HG03103 (cell line): ENCODE measurements around the gene SAFB2.

Experiments used
- ATAC-seq: cut with Tn5 transposase; IDR thresholded peaks from one replicate; pipeline ENCODE4 v1.9.1; 2021; ENCODE audit warnings: low read depth; ENCODE audit not compliant: unreplicated experiment

SAFB2 gene

GRCh38 chr19:5585461-5586299 lies 36.9 kb downstream of the SAFB2 start:
- ATAC-seq: no peak

DNA sequence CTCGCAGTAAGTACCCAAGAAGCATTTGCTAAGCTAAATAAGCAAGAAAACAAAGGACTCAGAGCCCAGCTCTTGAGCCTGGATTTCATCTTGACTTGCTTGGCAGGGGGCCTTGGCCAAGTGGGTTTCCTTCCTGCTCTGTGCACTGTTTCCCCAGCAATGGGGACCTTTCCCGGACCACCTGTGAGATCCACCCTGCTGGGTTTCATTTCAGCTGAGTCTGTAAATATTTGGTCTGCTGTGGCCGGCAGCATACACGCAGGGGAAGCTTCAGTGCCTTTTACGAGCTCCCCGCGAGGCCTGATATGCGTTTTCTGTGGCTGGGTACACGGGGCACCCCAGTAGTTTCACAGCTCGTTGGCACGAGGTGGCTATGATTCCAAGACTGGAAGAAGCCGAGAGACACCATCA lies 42.4 kb downstream of the SAFB2 start:
- ATAC-seq: no peak

DNA sequence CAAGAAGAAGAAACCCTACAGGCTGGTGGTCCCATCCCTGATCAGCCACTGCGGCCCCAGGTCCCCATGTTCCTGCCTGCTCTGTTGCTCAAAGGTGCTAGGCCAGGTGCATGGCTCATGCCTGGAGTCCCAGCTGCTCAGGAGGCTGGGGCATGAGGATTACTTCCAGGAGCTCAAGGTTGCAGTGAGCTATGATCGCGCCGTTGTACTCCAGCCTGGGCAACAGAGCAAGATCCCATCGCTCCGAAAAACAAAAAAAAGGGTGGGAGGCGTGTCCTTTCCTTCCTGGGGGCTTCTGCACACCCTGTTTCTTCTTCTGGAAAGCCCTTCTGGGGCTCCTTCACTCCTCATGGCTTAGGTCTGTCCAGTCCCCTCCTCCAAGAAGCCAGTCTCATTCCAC lies 42.9 kb downstream of the SAFB2 start:
- no peak for ATAC-seq

GRCh38 chr19:5579286-5579685 lies 43.3 kb downstream of the SAFB2 start:
- ATAC-seq: no peak

DNA sequence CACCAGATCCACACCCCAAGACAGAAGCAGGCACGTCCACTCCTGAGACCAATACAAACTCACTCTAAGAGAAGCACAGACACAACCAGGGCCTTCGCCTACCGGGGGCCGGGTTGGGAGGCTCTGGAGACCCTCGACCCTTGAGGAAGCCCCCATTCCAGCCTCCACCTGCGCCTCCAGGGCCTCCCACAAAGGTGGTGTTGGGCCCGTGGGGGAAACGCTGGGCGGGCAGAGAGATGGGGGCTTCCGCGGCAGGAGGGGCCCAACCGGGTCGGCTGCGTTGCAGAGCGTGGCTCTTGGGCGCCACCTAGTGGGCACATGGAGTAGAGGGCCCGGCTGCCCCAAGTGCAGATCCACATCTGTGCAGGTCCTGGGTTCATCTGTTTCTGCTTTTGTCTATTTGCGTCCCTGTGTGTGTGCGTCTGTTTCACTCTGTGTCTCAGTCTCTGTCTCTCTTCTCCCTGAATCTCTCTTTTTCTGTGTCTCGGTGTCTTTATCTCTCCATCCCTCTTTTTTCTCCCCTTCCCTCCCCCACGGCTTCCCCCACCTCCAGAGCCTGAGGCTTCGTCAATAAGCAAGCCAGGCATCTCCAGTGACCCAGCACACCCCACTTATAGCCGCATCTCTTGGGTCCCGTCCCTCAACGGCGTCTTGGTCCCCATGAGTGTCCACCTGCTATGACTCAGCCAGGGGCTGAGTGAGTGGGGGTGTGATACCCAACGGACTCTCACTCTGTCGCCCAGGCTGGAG lies 44.3 kb downstream of the SAFB2 start:
- ATAC-seq: no peak

- ATAC-seq: no peak
Measured at GRCh38 chr19:5575590-5575989, 47.0 kb downstream of the SAFB2 start.

DNA sequence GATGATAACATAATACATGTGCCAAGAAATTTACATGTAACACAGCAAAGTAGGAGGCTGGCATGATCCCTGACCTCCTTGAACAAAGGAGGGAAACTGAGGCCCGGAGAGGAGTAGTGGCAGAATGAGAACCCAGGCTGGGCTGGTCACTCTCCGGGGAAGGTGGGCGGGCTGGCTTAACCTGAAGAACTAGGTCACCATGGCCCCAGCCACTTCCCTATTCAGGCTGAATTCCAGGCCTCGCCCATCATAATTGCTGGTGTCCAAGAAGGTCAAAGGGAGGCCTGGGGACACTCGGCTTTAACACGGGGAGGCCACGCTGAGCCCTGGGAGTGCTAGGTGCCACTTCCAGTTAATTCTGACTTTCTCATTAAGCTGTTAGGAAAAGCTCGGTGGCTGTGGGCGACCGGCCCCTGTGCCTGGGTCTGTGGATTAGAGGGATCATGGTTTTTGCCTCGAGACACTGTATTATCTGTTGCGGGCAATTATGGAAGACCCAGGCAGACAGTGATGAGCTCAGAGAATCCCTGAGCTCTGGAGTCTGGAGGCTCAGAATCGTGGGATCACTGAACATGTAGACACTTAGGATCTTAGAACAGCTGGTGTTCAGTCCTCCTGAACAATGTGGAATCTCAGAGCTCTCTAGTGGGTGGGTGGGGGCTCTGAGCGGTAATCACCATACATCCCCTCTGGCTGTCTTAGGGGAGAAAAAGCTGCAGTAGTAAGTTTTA lies 49.9 kb downstream of the SAFB2 start:
- no peak for ATAC-seq

- ATAC-seq: no peak
Measured at GRCh38 chr19:5571777-5572176, 50.8 kb downstream of the SAFB2 start.

- no peak for ATAC-seq
Measured at GRCh38 chr19:5567970-5568407, 54.6 kb downstream of the SAFB2 start.

DNA sequence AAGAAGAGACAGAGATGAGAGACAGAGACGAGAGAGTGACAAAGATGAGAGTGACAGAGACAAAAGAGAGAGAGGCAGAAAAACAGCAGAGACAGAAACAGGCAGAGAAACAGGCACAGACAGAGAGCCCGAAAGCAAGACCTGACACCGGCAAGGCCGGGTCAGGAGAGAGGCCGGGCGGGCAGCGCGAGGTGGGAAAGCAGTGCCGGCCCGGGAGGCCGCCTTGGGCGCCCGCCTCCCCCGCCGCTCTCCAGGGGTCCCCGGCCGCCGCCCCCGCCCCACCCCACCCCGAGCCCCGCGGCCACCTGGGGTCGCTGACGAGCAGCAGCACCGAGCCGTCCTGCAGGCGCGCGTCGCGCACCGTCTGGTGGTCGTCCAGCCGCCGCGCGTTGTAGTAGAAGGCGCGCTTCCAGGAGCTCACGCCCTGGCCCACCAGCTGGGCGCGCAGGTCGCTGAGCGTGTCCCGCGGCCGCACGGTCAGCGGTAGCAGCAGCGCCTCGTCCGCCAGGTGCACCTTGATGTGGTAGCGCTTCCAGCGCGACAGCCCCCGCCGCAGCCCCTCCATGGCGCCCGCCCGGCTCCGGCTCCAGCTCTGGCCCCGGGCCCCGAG lies 55.1 kb downstream of the SAFB2 start, which contains the start of gene TINCR:
Gene TINCR (minus strand): TSS at position 594 of the 610 bp plus-strand sequence.
- no peak for ATAC-seq

- no peak for ATAC-seq
Measured at GRCh38 chr19:5564930-5565329, 57.6 kb downstream of the SAFB2 start.

- no peak for ATAC-seq
Measured at GRCh38 chr19:5563935-5564612, 58.5 kb downstream of the SAFB2 start.

DNA sequence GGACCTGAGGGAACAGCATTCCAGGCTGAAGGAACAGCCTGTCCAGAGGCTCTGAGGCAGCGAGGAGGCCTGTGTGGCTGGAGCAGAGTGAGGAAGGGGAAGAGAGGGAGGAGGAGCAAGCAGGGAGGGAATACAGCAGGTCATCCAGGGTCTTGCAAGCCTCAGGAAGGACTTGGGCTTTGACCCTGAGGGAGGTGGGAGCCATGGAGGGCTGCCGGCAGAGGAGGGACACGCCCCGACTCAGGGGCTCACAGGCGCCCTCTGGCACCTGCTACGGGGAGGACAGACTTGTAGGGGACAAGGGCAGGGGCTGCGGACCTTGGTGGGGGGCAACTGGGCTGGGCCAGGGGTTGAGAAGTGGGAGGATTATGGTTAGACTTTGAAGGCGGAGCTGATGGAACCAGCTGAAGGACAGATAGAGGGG lies 59.6 kb downstream of the SAFB2 start:
- ATAC-seq: no peak

GRCh38 chr19:5562280-5562679 lies 60.3 kb downstream of the SAFB2 start:
- ATAC-seq: no peak

GRCh38 chr19:5561559-5561958 lies 61.0 kb downstream of the SAFB2 start:
- ATAC-seq: no peak

DNA sequence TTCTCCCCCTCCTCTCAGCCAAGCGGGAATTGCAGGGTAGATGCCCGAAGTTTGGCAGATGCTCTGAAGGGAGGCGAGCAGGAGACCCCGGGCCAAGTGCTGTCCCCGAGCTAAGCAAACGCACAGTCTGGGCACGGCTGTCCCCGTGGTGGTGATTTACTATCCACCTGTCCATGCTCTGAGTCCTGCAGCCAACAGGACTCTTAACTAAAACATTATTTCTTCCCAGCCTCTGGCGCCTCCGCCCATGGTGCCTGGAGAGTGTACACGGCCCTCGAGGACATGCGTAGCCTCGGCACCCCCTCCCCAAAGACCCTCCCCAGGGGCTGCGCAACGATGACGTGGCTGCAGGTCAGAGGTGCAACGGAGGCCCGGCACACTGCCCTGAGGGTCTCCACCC lies 62.4 kb downstream of the SAFB2 start:
- no peak for ATAC-seq

DNA sequence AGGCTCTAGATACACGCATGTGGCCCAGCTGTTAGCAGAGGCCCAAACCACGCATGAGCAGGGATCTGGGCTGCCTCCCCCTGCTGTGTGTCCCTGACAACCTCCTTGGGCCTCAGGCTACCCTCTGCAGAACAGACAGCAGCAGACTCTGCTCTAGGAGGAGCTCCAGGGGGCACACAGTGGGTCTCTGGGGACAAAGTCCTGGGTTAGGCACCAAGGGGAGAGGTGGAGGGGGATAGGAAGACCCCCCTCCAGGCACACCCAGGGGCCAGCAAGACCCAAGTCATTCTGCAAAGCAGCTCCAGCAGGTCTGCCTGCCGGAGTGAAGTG lies 62.8 kb downstream of the SAFB2 start:
- no peak for ATAC-seq

- no peak for ATAC-seq
Measured at GRCh38 chr19:5558101-5558621, 64.4 kb downstream of the SAFB2 start.

- ATAC-seq: no peak
Measured at GRCh38 chr19:5557691-5558090, 64.9 kb downstream of the SAFB2 start.

- ATAC-seq: no peak
Measured at GRCh38 chr19:5554828-5555227, 67.7 kb downstream of the SAFB2 start.
